T-helper 1 cell treated with Interleukin-12 subunit alpha and Interleukin-12 subunit beta and Interleukin-4 antibody, amounts not matched to agents 30 μg/mL and 1 μg/mL, for 36 hours (primary cell): ENCODE results near the gene FAM13A.
"Not testable (repeated sequence)": the region's sequence is repeated elsewhere in the genome, so short reads cannot be mapped to it uniquely, and the experiment has no call there.

Experiments
- H3K27ac Mint-ChIP-seq: one replicate; pipeline ENCODE4 v1.8.0; 2021; ENCODE audit warnings: mild to moderate bottlenecking, mixed read lengths
- H3K27me3 Mint-ChIP-seq: one replicate; pipeline ENCODE4 v1.8.0; 2021; ENCODE audit warnings: low read depth, mixed read lengths
- H3K36me3 Mint-ChIP-seq: one replicate; pipeline ENCODE4 v1.8.0; 2021; ENCODE audit warnings: low read depth, mixed read lengths
- H3K4me1 Mint-ChIP-seq: one replicate; pipeline ENCODE4 v1.8.0; 2021; ENCODE audit warnings: low read depth, mixed read lengths
- H3K4me3 Mint-ChIP-seq: one replicate; pipeline ENCODE4 v1.8.0; 2021; ENCODE audit warnings: mild to moderate bottlenecking, moderate library complexity, mixed read lengths
- H3K9me3 Mint-ChIP-seq: one replicate; pipeline ENCODE4 v1.8.0; 2021; ENCODE audit warnings: mixed read lengths

Gene FAM13A

DNA sequence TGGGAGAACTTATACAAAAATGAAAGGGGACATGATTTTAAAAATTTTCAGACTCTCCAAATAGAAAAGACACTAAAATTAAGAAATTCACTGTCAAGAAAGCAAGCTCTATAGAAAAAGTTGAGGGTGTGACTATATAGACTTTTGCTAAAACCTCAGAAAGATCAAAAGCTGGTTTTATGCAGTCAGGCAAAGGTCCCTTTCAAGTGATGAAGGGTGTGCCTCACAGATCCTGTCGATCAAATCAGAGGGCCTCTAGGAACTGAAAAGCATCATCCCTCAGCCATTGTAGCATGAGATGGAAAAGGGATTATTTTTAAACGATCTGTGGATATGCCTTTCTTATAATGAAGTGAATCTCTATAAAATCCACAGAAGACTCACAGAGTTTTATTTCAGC, 116.5 kb downstream of the FAM13A start:
- Mint-ChIP-seq H3K4me3 (peak overlapping the region; percentile 16), H3K27ac (peak overlapping the region; percentile 21)

GRCh38 chr4:88939697-88940096, 117.3 kb downstream of the FAM13A start:
- H3K9me3 Mint-ChIP-seq, result no peaks in the 10 kb centered on the region
- H3K36me3 Mint-ChIP-seq, result no peaks in the 10 kb centered on the region
- H3K4me1 Mint-ChIP-seq, result peaks cover 14% of the 10 kb centered on the region
- no peaks in the 10 kb centered on the region for H3K27me3 Mint-ChIP-seq
- no peak overlapping the region for H3K27ac Mint-ChIP-seq
- no peak overlapping the region for H3K4me3 Mint-ChIP-seq

More for the DNA sequence above, 116.5 kb downstream of the FAM13A start:
- Mint-ChIP-seq H3K36me3 (no peaks in the 10 kb centered on the region), H3K9me3 (no peaks in the 10 kb centered on the region), H3K27me3 (no peaks in the 10 kb centered on the region), H3K4me1 (peaks cover 14% of the 10 kb centered on the region)

DNA sequence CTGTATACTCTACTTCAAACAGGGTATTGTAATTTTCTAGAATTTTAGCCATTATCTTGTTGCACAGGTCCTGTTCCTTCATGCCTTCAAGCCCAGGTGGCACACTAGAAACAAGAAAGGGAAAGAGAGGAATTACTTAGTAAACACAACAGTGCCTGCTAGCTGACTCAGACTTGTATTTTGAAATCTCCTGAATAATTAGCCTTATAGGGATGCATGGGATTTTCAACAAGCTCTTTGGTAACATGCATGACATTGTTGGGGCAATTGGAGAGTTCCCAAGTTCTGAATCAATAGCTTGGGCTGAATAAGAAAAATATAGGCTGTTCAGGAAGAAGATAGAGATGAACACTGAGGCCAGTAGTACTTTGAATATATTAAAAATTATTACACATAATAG, 118.8 kb downstream of the FAM13A start:
- H3K27ac Mint-ChIP-seq, result no peak overlapping the region
- H3K4me3 Mint-ChIP-seq, result no peak overlapping the region
- no peaks in the 10 kb centered on the region for H3K27me3 Mint-ChIP-seq
- H3K36me3 Mint-ChIP-seq, result no peaks in the 10 kb centered on the region
- no peaks in the 10 kb centered on the region for H3K9me3 Mint-ChIP-seq
- peaks cover 20% of the 10 kb centered on the region for H3K4me1 Mint-ChIP-seq

GRCh38 chr4:88937081-88937480, 119.9 kb downstream of the FAM13A start:
- Mint-ChIP-seq H3K4me1 (peaks cover 20% of the 10 kb centered on the region), H3K4me3 (no peak overlapping the region), H3K27ac (no peak overlapping the region), H3K9me3 (no peaks in the 10 kb centered on the region), H3K36me3 (no peaks in the 10 kb centered on the region), H3K27me3 (no peaks in the 10 kb centered on the region)

GRCh38 chr4:88933414-88934160, 123.4 kb downstream of the FAM13A start:
- peaks cover 8% of the 10 kb centered on the region for H3K9me3 Mint-ChIP-seq
- peaks cover 10% of the 10 kb centered on the region for H3K4me1 Mint-ChIP-seq
- no peak overlapping the region for H3K27ac Mint-ChIP-seq
- H3K4me3 Mint-ChIP-seq, result no peak overlapping the region
- no peaks in the 10 kb centered on the region for H3K27me3 Mint-ChIP-seq
- H3K36me3 Mint-ChIP-seq, result peaks cover 4% of the 10 kb centered on the region

- H3K4me3 Mint-ChIP-seq, result peak overlapping the region; percentile 22
- no peak overlapping the region for H3K27ac Mint-ChIP-seq
- H3K9me3 Mint-ChIP-seq, result peaks cover 15% of the 10 kb centered on the region
- peaks cover 15% of the 10 kb centered on the region for H3K4me1 Mint-ChIP-seq
- H3K36me3 Mint-ChIP-seq, result peaks cover 4% of the 10 kb centered on the region
- H3K27me3 Mint-ChIP-seq, result no peaks in the 10 kb centered on the region
These were observed 128.1 kb downstream of the FAM13A start for GRCh38 chr4:88928852-88929251.

GRCh38 chr4:88927420-88927819, 129.6 kb downstream of the FAM13A start:
- peaks cover 15% of the 10 kb centered on the region for H3K9me3 Mint-ChIP-seq
- peaks cover 4% of the 10 kb centered on the region for H3K36me3 Mint-ChIP-seq
- H3K27ac Mint-ChIP-seq, result no peak overlapping the region
- H3K4me1 Mint-ChIP-seq, result peaks cover 10% of the 10 kb centered on the region
- H3K27me3 Mint-ChIP-seq, result no peaks in the 10 kb centered on the region
- H3K4me3 Mint-ChIP-seq, result no peak overlapping the region

DNA sequence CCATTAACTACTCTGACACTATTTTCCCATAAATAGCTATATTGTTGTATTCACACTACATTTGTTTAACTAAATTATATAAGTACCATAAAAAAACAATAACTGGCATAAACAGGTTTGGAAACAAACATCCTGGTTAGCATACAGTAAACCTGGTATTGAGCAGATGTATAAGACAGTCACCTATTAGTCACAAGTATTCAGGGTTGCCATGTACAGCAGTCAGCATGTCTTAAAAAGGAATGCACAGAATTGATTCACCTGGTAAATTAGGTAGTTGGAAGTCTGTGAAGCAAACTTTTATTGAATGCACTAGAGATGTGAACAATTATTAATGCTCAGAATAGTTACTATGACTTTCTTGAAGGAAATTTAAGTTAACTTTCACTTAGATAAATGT, 137.9 kb downstream of the FAM13A start:
- no peak overlapping the region for H3K4me3 Mint-ChIP-seq
- H3K4me1 Mint-ChIP-seq, result no peaks in the 10 kb centered on the region
- no peaks in the 10 kb centered on the region for H3K27me3 Mint-ChIP-seq
- H3K27ac Mint-ChIP-seq, result no peak overlapping the region
- peaks cover 14% of the 10 kb centered on the region for H3K9me3 Mint-ChIP-seq
- H3K36me3 Mint-ChIP-seq, result no peaks in the 10 kb centered on the region

GRCh38 chr4:88913181-88913580, 143.8 kb downstream of the FAM13A start:
- H3K4me1 Mint-ChIP-seq, H3K36me3 Mint-ChIP-seq, H3K27ac Mint-ChIP-seq, H3K27me3 Mint-ChIP-seq, H3K9me3 Mint-ChIP-seq, H3K4me3 Mint-ChIP-seq: not testable (repeated sequence)

- Mint-ChIP-seq H3K4me3 (no peak overlapping the region), H3K27ac (no peak overlapping the region), H3K9me3 (no peaks in the 10 kb centered on the region), H3K4me1 (no peaks in the 10 kb centered on the region), H3K36me3 (no peaks in the 10 kb centered on the region), H3K27me3 (no peaks in the 10 kb centered on the region)
These were observed 145.5 kb downstream of the FAM13A start for GRCh38 chr4:88911246-88912212.

DNA sequence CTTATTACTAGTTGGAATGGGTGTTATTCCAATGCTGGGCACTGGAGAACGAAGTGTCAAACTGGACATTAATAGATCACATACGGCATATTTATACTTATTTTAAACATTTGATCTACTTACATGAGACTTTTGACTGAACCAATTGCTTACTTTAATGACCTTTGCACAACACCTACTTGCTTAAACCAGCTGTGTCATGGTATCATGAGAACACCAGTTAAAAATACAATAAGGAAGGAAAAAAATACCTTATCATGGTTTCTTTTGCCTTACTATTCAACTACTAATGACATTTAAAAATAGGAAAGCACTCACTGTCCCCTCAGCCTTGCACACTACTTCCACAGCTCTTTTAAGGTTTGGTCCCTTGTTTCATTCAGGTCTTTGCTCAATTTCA, 146.9 kb downstream of the FAM13A start:
- no peaks in the 10 kb centered on the region for H3K9me3 Mint-ChIP-seq
- H3K4me1 Mint-ChIP-seq, result no peaks in the 10 kb centered on the region
- no peak overlapping the region for H3K4me3 Mint-ChIP-seq
- no peaks in the 10 kb centered on the region for H3K36me3 Mint-ChIP-seq
- H3K27me3 Mint-ChIP-seq, result no peaks in the 10 kb centered on the region
- H3K27ac Mint-ChIP-seq, result no peak overlapping the region

DNA sequence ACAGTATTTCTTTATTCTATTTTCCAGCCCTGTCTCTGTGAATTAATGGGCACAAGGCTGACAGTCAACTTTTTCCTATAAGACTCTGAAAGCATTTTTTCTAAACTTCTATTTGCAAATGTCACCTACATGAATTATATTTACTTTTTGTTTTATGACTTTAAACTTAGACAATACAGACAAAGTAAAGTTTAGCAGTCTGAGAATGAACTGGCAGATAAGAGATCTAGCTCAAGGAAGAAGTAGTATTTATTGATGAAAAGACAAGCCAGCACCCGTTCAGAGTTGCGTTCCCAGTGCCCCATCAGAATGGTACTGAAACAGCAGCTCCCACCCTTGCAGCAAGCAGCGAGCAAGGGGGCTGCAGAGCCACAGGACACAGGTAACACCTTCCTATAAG, 148.5 kb downstream of the FAM13A start:
- Mint-ChIP-seq H3K4me3 (no peak overlapping the region), H3K36me3 (no peaks in the 10 kb centered on the region), H3K4me1 (no peaks in the 10 kb centered on the region), H3K9me3 (no peaks in the 10 kb centered on the region), H3K27me3 (no peaks in the 10 kb centered on the region), H3K27ac (no peak overlapping the region)

- H3K27me3 Mint-ChIP-seq, result peaks cover under 1% of the 10 kb centered on the region
- no peaks in the 10 kb centered on the region for H3K36me3 Mint-ChIP-seq
- no peaks in the 10 kb centered on the region for H3K9me3 Mint-ChIP-seq
- H3K4me3 Mint-ChIP-seq, result no peak overlapping the region
- no peaks in the 10 kb centered on the region for H3K4me1 Mint-ChIP-seq
- no peak overlapping the region for H3K27ac Mint-ChIP-seq
These were observed 149.0 kb downstream of the FAM13A start for GRCh38 chr4:88908003-88908402.

GRCh38 chr4:88907478-88907877, 149.5 kb downstream of the FAM13A start:
- H3K4me1 Mint-ChIP-seq, result no peaks in the 10 kb centered on the region
- H3K4me3 Mint-ChIP-seq, result no peak overlapping the region
- H3K27me3 Mint-ChIP-seq, result peaks cover 5% of the 10 kb centered on the region
- no peak overlapping the region for H3K27ac Mint-ChIP-seq
- no peaks in the 10 kb centered on the region for H3K9me3 Mint-ChIP-seq
- no peaks in the 10 kb centered on the region for H3K36me3 Mint-ChIP-seq

DNA sequence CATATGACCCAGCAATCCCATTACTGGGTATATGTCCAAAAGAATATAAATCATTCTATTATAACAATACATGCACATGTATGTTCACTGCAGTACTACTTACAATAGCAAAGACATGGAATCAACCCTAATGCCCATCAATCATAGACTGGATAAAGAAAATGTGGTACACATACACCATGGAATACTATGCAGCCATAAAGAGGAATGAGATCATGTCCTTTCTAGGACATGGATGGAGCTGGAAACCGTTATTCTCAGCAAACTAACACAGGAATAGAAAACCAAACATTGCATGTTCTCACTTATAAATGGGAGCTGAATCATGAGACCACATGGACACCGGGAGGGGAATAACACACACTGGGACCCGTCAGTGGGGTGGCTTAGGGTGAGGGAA, 152.7 kb downstream of the FAM13A start:
- H3K36me3 Mint-ChIP-seq, H3K4me1 Mint-ChIP-seq, H3K27ac Mint-ChIP-seq, H3K4me3 Mint-ChIP-seq: not testable (repeated sequence)
- Mint-ChIP-seq H3K9me3 (peaks cover 10% of the 10 kb centered on the region), H3K27me3 (peaks cover 16% of the 10 kb centered on the region)
